K562 (cell line): ENCODE data around the gene TLX2. TPM values are rescaled to one million over a fixed set of nuclear protein-coding genes. Genes with fewer than 3 reads are reported as not detected.

Source experiments
- BRD4 ChIP-seq: fragments of 200-600 bp; sonication (generic); IDR thresholded peaks from 2 replicates; pipeline ENCODE4 v1.6.1; 2017; ENCODE audit warnings: inconsistent platforms
- CREBBP ChIP-seq: IDR thresholded peaks from one replicate; pipeline ENCODE4 v1.6.1; 2012; ENCODE audit warnings: low read depth, mild to moderate bottlenecking, control low read depth, inconsistent platforms, low read length
- ESRRA ChIP-seq: fragments of 450-650 bp; IDR thresholded peaks from 2 replicates; pipeline ENCODE4 v1.6.1; 2014; ENCODE audit warnings: low read depth, mild to moderate bottlenecking, moderate library complexity, borderline replicate concordance
- FOXP1 ChIP-seq: sonication (generic); formaldehyde crosslinking; IDR thresholded peaks from 2 replicates; pipeline ENCODE4 v1.8.0; 2022; ENCODE audit warnings: mild to moderate bottlenecking, missing genetic modification reagents
- LCOR ChIP-seq: sonication (generic); formaldehyde crosslinking; IDR thresholded peaks from 2 replicates; pipeline ENCODE4 v1.8.0; 2022; ENCODE audit warnings: mild to moderate bottlenecking, missing genetic modification reagents
- MAZ ChIP-seq, 2 experiments: fragments of 450-650 bp in 1 of 2; sonication (generic) in 1 of 2; formaldehyde crosslinking; IDR thresholded peaks in 1 of 2; conservative IDR thresholded peaks in 1 of 2; 2 replicates each; pipeline versions ENCODE4 v1.4.0 to v1.5.0; 2020; ENCODE audit warnings: mild to moderate bottlenecking in 1 of 2, missing genetic modification reagents in 1 of 2
- NR3C1 ChIP-seq: sonication (generic); formaldehyde crosslinking; IDR thresholded peaks from 2 replicates; pipeline ENCODE4 v1.8.1; 2022; ENCODE audit warnings: missing genetic modification reagents
- REST ChIP-seq, 2 experiments: fragments of 450-650 bp; formaldehyde crosslinking in 1 of 2; IDR thresholded peaks; 2 replicates each; pipeline versions ENCODE4 v1.4.0 to v1.6.1; 2014 to 2020; ENCODE audit warnings: mild to moderate bottlenecking in 2 of 2, borderline replicate concordance in 1 of 2, low read depth in 1 of 2
- RREB1 ChIP-seq: fragments of 250-450 bp; sonication (Bioruptor Pico); IDR thresholded peaks from 2 replicates; pipeline ENCODE4 v1.4.0; 2020
- TFAP4 ChIP-seq: sonication (generic); formaldehyde crosslinking; IDR thresholded peaks from 2 replicates; pipeline ENCODE4 v1.8.0; 2022; ENCODE audit warnings: missing genetic modification reagents, mild to moderate bottlenecking, moderate library complexity, borderline replicate concordance
- ZNF143 ChIP-seq: sonication (generic); formaldehyde crosslinking; IDR thresholded peaks from 2 replicates; pipeline ENCODE4 v1.9.0; 2022; ENCODE audit warnings: mild to moderate bottlenecking, missing genetic modification reagents
- polyA plus RNA-seq, 8 experiments: library from polyadenylated mRNA; depleted of rRNA in 4 of 8; stranded (reverse) in 5 of 8; unstranded in 3 of 8; fragments of >200 nt; fragmentation: Nextera tagmentation in 2 of 8; fragmentation: Illumina TruSeq in 1 of 8; extraction: Ambion mirVana in 2 of 8; extraction: Trizol in 1 of 8; gene quantifications; 2 replicates each; pipeline versions ENCODE4 v1.2.1 to v1.2.3, GENCODE V29; 2011 to 2014; ENCODE audit warnings: inconsistent platforms in 1 of 8, missing spikeins in 1 of 8
- total RNA-seq, 7 experiments: library from RNA; depleted of rRNA in 6 of 7; stranded (reverse); fragments of >200 nt in 6 of 7; fragmentation: Illumina TruSeq in 2 of 7; extraction: Trizol in 2 of 7; gene quantifications; 2 replicates each; pipeline versions ENCODE4 v1.2.1 to v1.2.3, GENCODE V29; 2011 to 2021; ENCODE audit warnings: low replicate concordance in 1 of 7

The TLX2 gene
- total and polyA plus RNA-seq, 9 of the 15 experiments (the other 6 are each of a cell fraction or from before 2014, with no cell fraction given), result not detected

- peak; percentile 81; the same call in 1 of the 2 replicates for TF ChIP-seq REST (IDR thresholded peaks at IDR 0.05; ENCODE audit: borderline replicate concordance)
- no peak for TF ChIP-seq REST (CRISPR knock-in tag; IDR thresholded peaks at IDR 0.05; ENCODE audit: low read depth)
- TF ChIP-seq TFAP4 (CRISPR knock-in tag), result peak; percentile 80
- TF ChIP-seq RREB1 (CRISPR knock-in tag), result no peak
- TF ChIP-seq CREBBP, result no peak
- TF ChIP-seq MAZ (CRISPR knock-in tag; conservative IDR thresholded peaks at IDR 0.05 in 1 of 2, IDR thresholded peaks at IDR 0.05 in 1 of 2), result peak; percentile 79 to 88
- TF ChIP-seq BRD4, result no peak
- TF ChIP-seq LCOR (CRISPR knock-in tag), result 0 out of 2 replicates have a peak, but pooled peaks have one; percentile 77
- TF ChIP-seq ESRRA, result peak; percentile 21; the same call in 1 of the 2 replicates
- no peak for TF ChIP-seq ZNF143 (CRISPR knock-in tag)
- no peak for TF ChIP-seq FOXP1 (CRISPR knock-in tag)
- no peak for TF ChIP-seq NR3C1 (CRISPR knock-in tag)
Observed at GRCh38 chr2:74482801-74483674, 31.2 kb upstream of the TLX2 start, which contains the start of the genes CCDC142 and TTC31 (continued).
